A673 (cell line): ENCODE measurements around the gene SOX15. TPM values are rescaled to one million over a fixed set of nuclear protein-coding genes. Genes with fewer than 3 reads are reported as not detected.

Experiments
- BruUV-seq: library from RNA; stranded (reverse); fragments of 400-500 nt; replicated peaks from 2 replicates; lab custom pipeline; 2021; lab: Mats Ljungman, UMichigan
- CTCF ChIA-PET: fragments of 300-600 bp; sonication (Branson Sonifier 250); formaldehyde crosslinking; loops from one replicate; lab custom pipeline; 2022; ENCODE audit warnings: antibody characterized with exemption; lab: Charles Lee
- POLR2A ChIA-PET: fragments of 300-600 bp; sonication (Branson Sonifier 250); formaldehyde crosslinking; loops from one replicate; lab custom pipeline; 2022; ENCODE audit warnings: antibody characterized with exemption; ENCODE audit not compliant: low non-redundant PET; lab: Charles Lee
- DNase-seq: peaks from one replicate; pipeline ENCODE4 v3.0.0-alpha.2; 2015; ENCODE audit warnings: low spot score
- H3K27ac ChIP-seq: fragments of 200-600 bp; sonication (generic); 2 replicates; pipeline ENCODE4 v1.5.1; 2016; ENCODE audit warnings: mixed run types, low read depth, mild to moderate bottlenecking, mixed read lengths, antibody characterized with exemption, low read length; ENCODE audit not compliant: poor library complexity, severe bottlenecking
- H3K27me3 ChIP-seq: fragments of 200-600 bp; sonication (generic); replicated peaks from 2 replicates; pipeline ENCODE4 v1.6.1; 2017; ENCODE audit warnings: mixed run types, low read depth, mild to moderate bottlenecking, mixed read lengths, antibody characterized with exemption, low read length; ENCODE audit not compliant: insufficient read depth, poor library complexity
- H3K36me3 ChIP-seq: fragments of 200-600 bp; sonication (generic); 2 replicates; pipeline ENCODE4 v1.6.1; 2016; ENCODE audit warnings: mixed run types, mild to moderate bottlenecking, mixed read lengths, antibody characterized with exemption, low read length; ENCODE audit not compliant: insufficient read depth, poor library complexity, severe bottlenecking
- H3K4me1 ChIP-seq: fragments of 200-600 bp; sonication (generic); 2 replicates; pipeline ENCODE4 v1.6.1; 2017; ENCODE audit warnings: mixed run types, mild to moderate bottlenecking, mixed read lengths, antibody characterized with exemption, low read length; ENCODE audit not compliant: insufficient read depth, poor library complexity, severe bottlenecking
- H3K4me3 ChIP-seq: fragments of 200-600 bp; sonication (generic); 2 replicates; pipeline ENCODE4 v1.5.1; 2016; ENCODE audit warnings: low read depth, mixed run types, mild to moderate bottlenecking, mixed read lengths, low read length; ENCODE audit not compliant: poor library complexity, severe bottlenecking
- H3K9me3 ChIP-seq: fragments of 200-600 bp; sonication (generic); 2 replicates; pipeline ENCODE4 v1.6.1; 2016; ENCODE audit warnings: mixed run types, low read depth, mild to moderate bottlenecking, mixed read lengths, antibody characterized with exemption, low read length; ENCODE audit not compliant: poor library complexity, severe bottlenecking
- EZH2 ChIP-seq: fragments of 200-600 bp; sonication (generic); IDR thresholded peaks from 2 replicates; pipeline ENCODE4 v1.6.1; 2017; ENCODE audit warnings: borderline replicate concordance, low read depth, mild to moderate bottlenecking, mixed read lengths, antibody characterized with exemption, low read length; ENCODE audit not compliant: poor library complexity, severe bottlenecking
- intact Hi-C: fragments of 100-400 bp; cut with micrococcal nuclease; formaldehyde crosslinking; loops from one replicate; pipeline ENCODE4 v1.10.0; 2022; ENCODE audit not compliant: unreplicated experiment
- total RNA-seq: library from RNA; stranded (reverse); gene quantifications from 2 replicates; pipeline ENCODE4 v1.2.3, GENCODE V29; 2021
- TF ChIP-seq, protein P1 (sequence below): fragments of 300-800, 200-600 bp; sonication (generic); conservative IDR thresholded peaks from 2 replicates; pipeline ENCODE4 v1.5.1; 2017; ENCODE audit warnings: low read depth, mild to moderate bottlenecking, antibody characterized with exemption, low read length, moderate library complexity, mixed read lengths

The SOX15 gene
- total RNA-seq, 1 experiment from 2014 or later: 1.3 TPM

GRCh38 chr17:7576432-7576937 is 13.4 kb downstream of the SOX15 start:
- ChIA-PET CTCF (interaction anchor here (0.9 kb wide), 1 partner anchor 16 kb away, joined by 3 read pairs; no protein-coding TSS in a partner anchor), POLR2A (no interaction called here)
- intact Hi-C loops: no loop called here
- Histone ChIP-seq H3K9me3 (no peaks in the 10 kb centered on the region), H3K27me3 (no peaks in the 10 kb centered on the region), H3K27ac (peak overlapping the region; percentile 53), H3K4me1 (peaks cover 45% of the 10 kb centered on the region), H3K36me3 (peaks cover 73% of the 10 kb centered on the region), H3K4me3 (no peak overlapping the region)
- no TSS peak for BruUV-seq
- no peak for TF ChIP-seq EZH2
- no peak for DNase-seq

DNA sequence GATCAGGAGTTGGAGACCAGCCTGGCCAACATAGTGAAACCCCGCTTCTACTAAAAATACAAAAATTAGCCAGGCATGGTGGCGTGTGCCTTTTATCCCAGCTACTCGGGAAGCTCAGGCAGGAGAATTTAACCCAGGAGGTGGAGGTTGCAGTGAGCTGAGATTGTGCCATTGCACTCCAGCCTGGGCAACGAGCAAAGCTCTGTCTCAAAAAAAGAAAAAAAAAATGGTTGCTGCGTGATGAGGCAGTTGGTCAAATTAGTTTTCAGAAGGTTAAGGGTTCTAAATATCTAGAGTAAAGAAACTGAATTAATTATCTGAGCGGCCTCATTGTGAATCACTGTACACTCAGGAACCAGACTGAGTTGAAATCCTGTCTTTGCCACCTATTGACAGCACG is 13.9 kb downstream of the SOX15 start:
- TF ChIP-seq, protein P1, sequence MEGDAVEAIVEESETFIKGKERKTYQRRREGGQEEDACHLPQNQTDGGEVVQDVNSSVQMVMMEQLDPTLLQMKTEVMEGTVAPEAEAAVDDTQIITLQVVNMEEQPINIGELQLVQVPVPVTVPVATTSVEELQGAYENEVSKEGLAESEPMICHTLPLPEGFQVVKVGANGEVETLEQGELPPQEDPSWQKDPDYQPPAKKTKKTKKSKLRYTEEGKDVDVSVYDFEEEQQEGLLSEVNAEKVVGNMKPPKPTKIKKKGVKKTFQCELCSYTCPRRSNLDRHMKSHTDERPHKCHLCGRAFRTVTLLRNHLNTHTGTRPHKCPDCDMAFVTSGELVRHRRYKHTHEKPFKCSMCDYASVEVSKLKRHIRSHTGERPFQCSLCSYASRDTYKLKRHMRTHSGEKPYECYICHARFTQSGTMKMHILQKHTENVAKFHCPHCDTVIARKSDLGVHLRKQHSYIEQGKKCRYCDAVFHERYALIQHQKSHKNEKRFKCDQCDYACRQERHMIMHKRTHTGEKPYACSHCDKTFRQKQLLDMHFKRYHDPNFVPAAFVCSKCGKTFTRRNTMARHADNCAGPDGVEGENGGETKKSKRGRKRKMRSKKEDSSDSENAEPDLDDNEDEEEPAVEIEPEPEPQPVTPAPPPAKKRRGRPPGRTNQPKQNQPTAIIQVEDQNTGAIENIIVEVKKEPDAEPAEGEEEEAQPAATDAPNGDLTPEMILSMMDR: no peak
- TF ChIP-seq EZH2: no peak
- H3K36me3 ChIP-seq: peaks cover 78% of the 10 kb centered on the region
- peak overlapping the region; percentile 53 for H3K27ac ChIP-seq
- H3K4me1 ChIP-seq: peaks cover 40% of the 10 kb centered on the region
- ChIA-PET CTCF (no interaction called here), POLR2A (interaction anchor here (0.5 to 0.7 kb wide), 2 partner anchors 230 to 356 kb away, joined by 3 to 5 read pairs; partner anchors contain the start of gene TRAPPC1)
- no peaks in the 10 kb centered on the region for H3K9me3 ChIP-seq
- no peak for DNase-seq
- no peaks in the 10 kb centered on the region for H3K27me3 ChIP-seq
- intact Hi-C loops: no loop called here
- no TSS peak for BruUV-seq
- H3K4me3 ChIP-seq: no peak overlapping the region

- TF ChIP-seq EZH2: no peak
- TF ChIP-seq, protein P1: no peak
- POLR2A ChIA-PET: interaction anchor here (0.5 to 0.7 kb wide), 2 partner anchors 230 to 356 kb away, joined by 3 to 5 read pairs; partner anchors contain the start of gene TRAPPC1
- intact Hi-C loops: no loop called here
- no TSS peak for BruUV-seq
- no peaks in the 10 kb centered on the region for H3K27me3 ChIP-seq
- H3K4me1 ChIP-seq: peaks cover 35% of the 10 kb centered on the region
- peaks cover 80% of the 10 kb centered on the region for H3K36me3 ChIP-seq
- H3K27ac ChIP-seq: peak overlapping the region; percentile 53
- H3K9me3 ChIP-seq: no peaks in the 10 kb centered on the region
- peak overlapping the region; percentile 95 for H3K4me3 ChIP-seq
- DNase-seq: no peak
- CTCF ChIA-PET: interaction anchor here (1.5 kb wide), 1 partner anchor 15 kb away, joined by 3 read pairs; no protein-coding TSS in a partner anchor
Observed at GRCh38 chr17:7575481-7575883, 14.4 kb downstream of the SOX15 start.
